Fibroblast of lung (primary cell): ENCODE measurements around the gene ARMC5. TPM values are rescaled to one million over a fixed set of nuclear protein-coding genes. Genes with fewer than 3 reads are reported as not detected.

Source experiments
- DNase-seq, 2 donors: peaks; one replicate each; pipeline versions ENCODE4 v3.0.0 to v3.0.0-alpha.2; 2010; ENCODE audit warnings: low read depth in 2 of 2
- H2AFZ ChIP-seq: 2 replicates; pipeline ENCODE4 v1.5.1; 2012; ENCODE audit warnings: low read length, control low read depth, inconsistent platforms
- H3K27ac ChIP-seq: 2 replicates; pipeline ENCODE4 v1.5.1; 2011; ENCODE audit warnings: low read length, control low read depth; ENCODE audit not compliant: insufficient read depth
- H3K27me3 ChIP-seq: 2 replicates; pipeline ENCODE4 v1.5.1; 2011; ENCODE audit warnings: mild to moderate bottlenecking, low read length; ENCODE audit not compliant: control insufficient read depth, insufficient read depth
- H3K36me3 ChIP-seq: 2 replicates; pipeline ENCODE4 v1.5.1; 2011; ENCODE audit warnings: low read length; ENCODE audit not compliant: control insufficient read depth, insufficient read depth
- H3K4me1 ChIP-seq: 2 replicates; pipeline ENCODE4 v1.5.1; 2011; ENCODE audit warnings: low read length; ENCODE audit not compliant: control insufficient read depth, insufficient read depth; ENCODE audit errors: extremely low read depth
- H3K4me2 ChIP-seq: 2 replicates; pipeline ENCODE4 v1.5.1; 2011; ENCODE audit warnings: low read length, control low read depth; ENCODE audit not compliant: insufficient read depth; ENCODE audit errors: extremely low read depth
- H3K4me3 ChIP-seq, 4 experiments: fragments of 200-600 bp in 1 of 4; sonication (generic) in 1 of 4; replicated peaks in 1 of 4; 2 replicates each; pipeline ENCODE4 v1.5.1; 2011 to 2016; ENCODE audit warnings: low read length in 4 of 4, low read depth in 3 of 4, mild to moderate bottlenecking in 3 of 4, control low read depth in 2 of 4, inconsistent platforms in 1 of 4, mixed read lengths in 1 of 4; ENCODE audit not compliant: insufficient read depth in 1 of 4; ENCODE audit errors: control extremely low read depth in 1 of 4
- H3K79me2 ChIP-seq: 2 replicates; pipeline ENCODE4 v1.5.1; 2012; ENCODE audit warnings: mild to moderate bottlenecking, low read length, inconsistent platforms; ENCODE audit not compliant: control insufficient read depth, insufficient read depth
- H3K9ac ChIP-seq: 2 replicates; pipeline ENCODE4 v1.5.1; 2011; ENCODE audit warnings: mild to moderate bottlenecking, low read length, control low read depth; ENCODE audit not compliant: insufficient read depth
- H3K9me3 ChIP-seq: 2 replicates; pipeline ENCODE4 v1.5.1; 2012; ENCODE audit warnings: low read depth, low read length; ENCODE audit not compliant: control insufficient read depth, insufficient read depth
- H4K20me1 ChIP-seq: 2 replicates; pipeline ENCODE4 v1.5.1; 2011; ENCODE audit warnings: low read length; ENCODE audit not compliant: control insufficient read depth, insufficient read depth; ENCODE audit errors: extremely low read depth
- EZH2 ChIP-seq: IDR thresholded peaks from 2 replicates; pipeline ENCODE4 v1.5.1; 2012; ENCODE audit warnings: low read length, control low read depth, mild to moderate bottlenecking; ENCODE audit errors: missing control alignments
- polyA plus RNA-seq, 2 donors: library from polyadenylated mRNA; depleted of rRNA in 1 of 2; stranded (reverse) in 1 of 2; unstranded in 1 of 2; fragments of >200 nt; gene quantifications; 2 replicates each; pipeline ENCODE4 v1.2.1, GENCODE V29; 2011 to 2012; ENCODE audit warnings: missing spikeins in 1 of 2
- total RNA-seq: library from RNA; depleted of rRNA; stranded (reverse); fragments of >200 nt; gene quantifications from 2 replicates; pipeline ENCODE4 v1.2.1, GENCODE V29; 2014
- TF ChIP-seq, protein P1 (sequence below), 2 donors: IDR thresholded peaks in 1 of 2; conservative IDR thresholded peaks in 1 of 2; 1 replicate in 1 of 2; 2 replicates in 1 of 2; pipeline ENCODE4 v1.5.1; 2011 to 2012; ENCODE audit warnings: low read length in 2 of 2, control low read depth in 1 of 2, inconsistent platforms in 1 of 2, low read depth in 1 of 2, mild to moderate bottlenecking in 1 of 2

ARMC5 gene
- total and polyA plus RNA-seq, 2 donors (not counting 1 experiment from before 2014, with no cell fraction given), result 1.7 to 5.6 TPM

DNA sequence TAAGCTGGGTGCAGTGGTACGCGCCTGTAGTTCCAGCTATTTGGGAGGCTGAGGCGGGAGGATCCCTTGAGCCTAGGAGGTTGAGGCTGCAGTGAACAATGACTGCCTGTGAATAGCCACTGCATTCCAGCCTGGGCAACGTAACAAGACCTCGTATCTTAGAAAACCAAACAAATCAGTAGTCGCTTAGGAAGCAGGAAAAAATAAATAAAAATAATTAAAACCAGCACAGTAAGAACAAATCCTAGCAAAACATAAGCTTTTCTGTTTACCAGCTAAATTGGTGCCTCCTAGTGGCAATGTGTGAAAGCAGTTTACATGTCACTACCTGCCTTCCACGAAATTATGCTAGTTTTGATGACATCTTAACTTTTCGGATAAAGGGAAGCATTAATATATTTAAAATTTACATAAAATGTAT lies 1.3 kb downstream of the ARMC5 start:
- Histone ChIP-seq H3K9me3 (no peaks in the 10 kb centered on the region), H2AFZ (no peak overlapping the region), H3K4me2 (peak overlapping the region; percentile 74), H3K9ac (no peak overlapping the region), H3K79me2 (peaks cover 27% of the 10 kb centered on the region), H3K36me3 (peaks cover 14% of the 10 kb centered on the region), H4K20me1 (no peaks in the 10 kb centered on the region), H3K27me3 (no peaks in the 10 kb centered on the region), H3K4me3 (peak overlapping the region; percentile 42 to 80 (median 62)), H3K4me1 (peaks cover 8% of the 10 kb centered on the region), H3K27ac (peak overlapping the region; percentile 100)
- DNase-seq, result peak; percentile 50 to 73
- no peak for TF ChIP-seq EZH2
- TF ChIP-seq, protein P1, sequence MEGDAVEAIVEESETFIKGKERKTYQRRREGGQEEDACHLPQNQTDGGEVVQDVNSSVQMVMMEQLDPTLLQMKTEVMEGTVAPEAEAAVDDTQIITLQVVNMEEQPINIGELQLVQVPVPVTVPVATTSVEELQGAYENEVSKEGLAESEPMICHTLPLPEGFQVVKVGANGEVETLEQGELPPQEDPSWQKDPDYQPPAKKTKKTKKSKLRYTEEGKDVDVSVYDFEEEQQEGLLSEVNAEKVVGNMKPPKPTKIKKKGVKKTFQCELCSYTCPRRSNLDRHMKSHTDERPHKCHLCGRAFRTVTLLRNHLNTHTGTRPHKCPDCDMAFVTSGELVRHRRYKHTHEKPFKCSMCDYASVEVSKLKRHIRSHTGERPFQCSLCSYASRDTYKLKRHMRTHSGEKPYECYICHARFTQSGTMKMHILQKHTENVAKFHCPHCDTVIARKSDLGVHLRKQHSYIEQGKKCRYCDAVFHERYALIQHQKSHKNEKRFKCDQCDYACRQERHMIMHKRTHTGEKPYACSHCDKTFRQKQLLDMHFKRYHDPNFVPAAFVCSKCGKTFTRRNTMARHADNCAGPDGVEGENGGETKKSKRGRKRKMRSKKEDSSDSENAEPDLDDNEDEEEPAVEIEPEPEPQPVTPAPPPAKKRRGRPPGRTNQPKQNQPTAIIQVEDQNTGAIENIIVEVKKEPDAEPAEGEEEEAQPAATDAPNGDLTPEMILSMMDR (conservative IDR thresholded peaks at IDR 0.05 in 1 of 2, IDR thresholded peaks at IDR 0.05 in 1 of 2; ENCODE audit: low read depth in 1 of 2, low read length in 2 of 2), result peak; percentile 53 to 80

DNA sequence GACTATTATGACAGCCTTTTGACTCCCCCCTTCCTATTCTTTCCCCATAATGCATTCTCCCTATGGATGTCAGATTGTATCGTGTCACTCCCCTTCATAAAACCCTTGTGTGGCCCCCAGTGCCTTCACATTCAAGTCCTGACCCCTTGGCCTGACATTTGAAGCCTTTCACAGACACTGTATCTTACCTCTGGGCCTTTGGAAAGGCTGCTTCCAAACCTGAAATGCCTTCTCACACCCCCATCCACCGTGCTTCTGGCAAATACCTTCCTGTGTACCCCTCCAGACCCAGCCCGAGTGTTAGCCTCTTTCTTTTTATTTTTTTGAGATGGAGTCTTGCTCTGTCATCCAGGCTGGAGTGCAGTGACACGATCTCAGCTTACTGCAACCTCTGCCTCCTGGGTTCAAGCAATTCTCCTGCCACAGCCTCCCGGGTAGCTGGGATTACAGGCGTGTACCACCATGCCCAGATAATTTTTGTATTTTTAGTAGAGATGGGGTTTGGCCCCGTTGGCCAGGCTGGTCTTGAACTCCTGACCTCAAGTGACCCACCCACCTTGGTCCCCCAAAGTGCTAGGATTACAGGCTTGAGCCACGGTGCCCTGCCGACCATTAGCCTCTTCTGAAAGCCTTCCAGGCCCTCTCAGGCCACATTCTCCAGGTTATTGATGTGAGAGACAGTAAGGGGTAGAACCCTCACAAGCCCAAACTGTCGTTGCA lies 2.1 kb downstream of the ARMC5 start:
- Histone ChIP-seq H3K79me2 (peaks cover 21% of the 10 kb centered on the region), H3K27me3 (no peaks in the 10 kb centered on the region), H3K27ac (no peak overlapping the region), H4K20me1 (no peaks in the 10 kb centered on the region), H3K9me3 (no peaks in the 10 kb centered on the region), H3K36me3 (peaks cover 16% of the 10 kb centered on the region), H3K4me2 (no peak overlapping the region), H2AFZ (no peak overlapping the region), H3K9ac (no peak overlapping the region), H3K4me1 (peaks cover 8% of the 10 kb centered on the region), H3K4me3 (no peak overlapping the region)
- no peak for TF ChIP-seq EZH2
- TF ChIP-seq, protein P1 (conservative IDR thresholded peaks at IDR 0.05 in 1 of 2, IDR thresholded peaks at IDR 0.05 in 1 of 2; ENCODE audit: low read depth in 1 of 2, low read length in 2 of 2), result no peak
- no peak for DNase-seq

DNA sequence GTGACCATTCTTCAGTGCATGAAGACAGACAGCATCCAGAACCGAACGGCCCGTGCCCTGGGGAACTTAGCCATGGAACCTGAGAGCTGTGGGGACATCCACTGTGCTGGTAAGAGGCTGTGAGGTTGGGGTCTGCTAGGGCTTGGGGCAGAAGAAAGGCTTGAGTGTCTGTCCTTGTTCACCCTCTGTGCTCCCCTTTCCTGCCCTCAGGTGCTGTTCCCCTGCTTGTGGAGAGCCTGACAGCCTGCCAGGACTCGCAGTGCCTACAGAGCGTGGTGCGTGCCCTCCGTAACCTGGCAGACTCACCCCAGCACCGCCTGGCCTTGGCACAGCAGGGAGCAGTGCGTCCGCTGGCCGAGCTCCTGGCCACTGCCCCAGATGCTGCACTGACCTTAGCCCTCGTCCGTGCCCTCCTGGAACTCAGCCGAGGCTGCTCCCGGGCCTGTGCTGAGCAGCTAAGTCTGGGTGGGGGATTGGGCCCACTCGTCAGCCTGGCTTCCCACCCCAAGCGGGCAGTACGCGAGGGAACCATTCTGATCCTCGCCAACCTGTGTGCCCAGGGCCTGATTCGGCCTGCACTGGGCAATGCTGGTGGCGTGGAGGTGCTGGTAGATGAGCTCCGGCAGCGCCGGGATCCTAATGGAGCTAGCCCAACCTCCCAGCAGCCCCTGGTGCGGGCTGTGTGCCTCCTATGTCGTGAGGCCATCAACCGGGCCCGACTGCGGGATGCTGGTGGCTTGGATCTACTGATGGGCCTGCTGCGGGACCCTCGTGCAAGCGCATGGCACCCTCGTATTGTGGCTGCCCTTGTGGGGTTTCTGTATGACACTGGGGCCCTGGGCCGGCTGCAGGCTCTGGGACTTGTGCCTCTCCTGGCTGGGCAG lies 2.9 kb downstream of the ARMC5 start:
- Histone ChIP-seq H4K20me1 (no peaks in the 10 kb centered on the region), H3K9ac (no peak overlapping the region), H3K9me3 (no peaks in the 10 kb centered on the region), H2AFZ (no peak overlapping the region), H3K27ac (no peak overlapping the region), H3K4me1 (peaks cover 8% of the 10 kb centered on the region), H3K79me2 (peaks cover 13% of the 10 kb centered on the region), H3K4me2 (no peak overlapping the region), H3K27me3 (no peaks in the 10 kb centered on the region), H3K4me3 (no peak overlapping the region), H3K36me3 (peaks cover 22% of the 10 kb centered on the region)
- TF ChIP-seq EZH2, result no peak
- TF ChIP-seq, protein P1 (conservative IDR thresholded peaks at IDR 0.05 in 1 of 2, IDR thresholded peaks at IDR 0.05 in 1 of 2; ENCODE audit: low read depth in 1 of 2, low read length in 2 of 2), result no peak
- DNase-seq, result no peak
